Measurements from ENCODE around the gene EML6.

The EML6 gene

GRCh38 chr2:54908591-54908990, 185.1 kb downstream of the EML6 start:
- H3K4me1 ChIP-seq (ENCODE audit: insufficient read depth, low read length) = no peaks in the 10 kb centered on the region
- H3K4me3 ChIP-seq (ENCODE audit: low read depth in 1 of 2, low read length in 2 of 2) = no peak overlapping the region
- H3K27me3 ChIP-seq (ENCODE audit: control insufficient read depth in 1 of 2, insufficient read depth in 2 of 2, low read length in 2 of 2) = no peaks in the 10 kb centered on the region
- H3K9ac ChIP-seq (ENCODE audit: low read length) = no peak overlapping the region
- H3K36me3 ChIP-seq (ENCODE audit: insufficient read depth, low read length) = no peaks in the 10 kb centered on the region
- H3K9me3 ChIP-seq (ENCODE audit: low read length) = no peaks in the 10 kb centered on the region
- no peak overlapping the region for H3K27ac ChIP-seq (ENCODE audit: low read depth, low read length)

- Histone ChIP-seq H3K9ac (ENCODE audit: low read length) (no peak overlapping the region), H3K27ac (ENCODE audit: low read depth, low read length) (no peak overlapping the region), H3K4me1 (ENCODE audit: insufficient read depth, low read length) (no peaks in the 10 kb centered on the region)
Observed at GRCh38 chr2:54909001-54909400, 185.5 kb downstream of the EML6 start.

GRCh38 chr2:54912305-54912704, 188.8 kb downstream of the EML6 start:
- H3K27ac ChIP-seq (ENCODE audit: low read depth, low read length) = no peak overlapping the region
- no peak overlapping the region for H3K9ac ChIP-seq (ENCODE audit: low read length)
- no peak overlapping the region for H3K4me3 ChIP-seq (ENCODE audit: low read depth in 1 of 2, low read length in 2 of 2)

More at GRCh38 chr2:54909001-54909400, 185.5 kb downstream of the EML6 start:
- no peak overlapping the region for H3K4me3 ChIP-seq (ENCODE audit: low read depth in 1 of 2, low read length in 2 of 2)
- H3K27me3 ChIP-seq (ENCODE audit: control insufficient read depth in 1 of 2, insufficient read depth in 2 of 2, low read length in 2 of 2) = no peaks in the 10 kb centered on the region
- H3K36me3 ChIP-seq (ENCODE audit: insufficient read depth, low read length) = no peaks in the 10 kb centered on the region
- no peaks in the 10 kb centered on the region for H3K9me3 ChIP-seq (ENCODE audit: low read length)

GRCh38 chr2:54912893-54913292, 189.4 kb downstream of the EML6 start:
- no peak overlapping the region for H3K27ac ChIP-seq (ENCODE audit: low read depth, low read length)
- H3K9ac ChIP-seq (ENCODE audit: low read length) = no peak overlapping the region
- no peak overlapping the region for H3K4me3 ChIP-seq (ENCODE audit: low read depth in 1 of 2, low read length in 2 of 2)
- no peaks in the 10 kb centered on the region for H3K4me1 ChIP-seq (ENCODE audit: insufficient read depth, low read length)
- no peaks in the 10 kb centered on the region for H3K36me3 ChIP-seq (ENCODE audit: insufficient read depth, low read length)
- H3K27me3 ChIP-seq (ENCODE audit: control insufficient read depth in 1 of 2, insufficient read depth in 2 of 2, low read length in 2 of 2) = no peaks in the 10 kb centered on the region
- H3K9me3 ChIP-seq (ENCODE audit: low read length) = no peaks in the 10 kb centered on the region

More at GRCh38 chr2:54912305-54912704, 188.8 kb downstream of the EML6 start:
- Histone ChIP-seq H3K4me1 (ENCODE audit: insufficient read depth, low read length) (no peaks in the 10 kb centered on the region), H3K36me3 (ENCODE audit: insufficient read depth, low read length) (no peaks in the 10 kb centered on the region), H3K9me3 (ENCODE audit: low read length) (no peaks in the 10 kb centered on the region), H3K27me3 (ENCODE audit: control insufficient read depth in 1 of 2, insufficient read depth in 2 of 2, low read length in 2 of 2) (no peaks in the 10 kb centered on the region)

- H3K9me3 ChIP-seq (ENCODE audit: low read length) = no peaks in the 10 kb centered on the region
- no peak overlapping the region for H3K4me3 ChIP-seq (ENCODE audit: low read depth in 1 of 2, low read length in 2 of 2)
- H3K9ac ChIP-seq (ENCODE audit: low read length) = no peak overlapping the region
- no peaks in the 10 kb centered on the region for H3K4me1 ChIP-seq (ENCODE audit: insufficient read depth, low read length)
- no peaks in the 10 kb centered on the region for H3K36me3 ChIP-seq (ENCODE audit: insufficient read depth, low read length)
- no peak overlapping the region for H3K27ac ChIP-seq (ENCODE audit: low read depth, low read length)
- H3K27me3 ChIP-seq (ENCODE audit: control insufficient read depth in 1 of 2, insufficient read depth in 2 of 2, low read length in 2 of 2) = no peaks in the 10 kb centered on the region
Observed at GRCh38 chr2:54914637-54915036, 191.2 kb downstream of the EML6 start.

GRCh38 chr2:54915101-54915500, 191.6 kb downstream of the EML6 start:
- Histone ChIP-seq H3K27ac (ENCODE audit: low read depth, low read length) (no peak overlapping the region), H3K4me1 (ENCODE audit: insufficient read depth, low read length) (no peaks in the 10 kb centered on the region), H3K27me3 (ENCODE audit: control insufficient read depth in 1 of 2, insufficient read depth in 2 of 2, low read length in 2 of 2) (no peaks in the 10 kb centered on the region), H3K9ac (ENCODE audit: low read length) (no peak overlapping the region), H3K4me3 (ENCODE audit: low read depth in 1 of 2, low read length in 2 of 2) (no peak overlapping the region), H3K9me3 (ENCODE audit: low read length) (no peaks in the 10 kb centered on the region), H3K36me3 (ENCODE audit: insufficient read depth, low read length) (no peaks in the 10 kb centered on the region)

- Histone ChIP-seq H3K4me1 (ENCODE audit: insufficient read depth, low read length) (no peaks in the 10 kb centered on the region), H3K27ac (ENCODE audit: low read depth, low read length) (no peak overlapping the region), H3K4me3 (ENCODE audit: low read depth in 1 of 2, low read length in 2 of 2) (no peak overlapping the region), H3K27me3 (ENCODE audit: control insufficient read depth in 1 of 2, insufficient read depth in 2 of 2, low read length in 2 of 2) (no peaks in the 10 kb centered on the region), H3K9me3 (ENCODE audit: low read length) (no peaks in the 10 kb centered on the region), H3K36me3 (ENCODE audit: insufficient read depth, low read length) (no peaks in the 10 kb centered on the region), H3K9ac (ENCODE audit: low read length) (no peak overlapping the region)
Observed at GRCh38 chr2:54916637-54917036, 193.2 kb downstream of the EML6 start.

GRCh38 chr2:54918647-54919280, 195.3 kb downstream of the EML6 start:
- Histone ChIP-seq H3K9ac (ENCODE audit: low read length) (no peak overlapping the region), H3K36me3 (ENCODE audit: insufficient read depth, low read length) (no peaks in the 10 kb centered on the region), H3K4me3 (ENCODE audit: low read depth in 1 of 2, low read length in 2 of 2) (no peak overlapping the region), H3K27ac (ENCODE audit: low read depth, low read length) (no peak overlapping the region), H3K27me3 (ENCODE audit: control insufficient read depth in 1 of 2, insufficient read depth in 2 of 2, low read length in 2 of 2) (no peaks in the 10 kb centered on the region), H3K4me1 (ENCODE audit: insufficient read depth, low read length) (no peaks in the 10 kb centered on the region), H3K9me3 (ENCODE audit: low read length) (no peaks in the 10 kb centered on the region)

- Histone ChIP-seq H3K36me3 (ENCODE audit: insufficient read depth, low read length) (no peaks in the 10 kb centered on the region), H3K9me3 (ENCODE audit: low read length) (no peaks in the 10 kb centered on the region), H3K4me3 (ENCODE audit: low read depth in 1 of 2, low read length in 2 of 2) (no peak overlapping the region), H3K4me1 (ENCODE audit: insufficient read depth, low read length) (no peaks in the 10 kb centered on the region), H3K9ac (ENCODE audit: low read length) (no peak overlapping the region), H3K27me3 (ENCODE audit: control insufficient read depth in 1 of 2, insufficient read depth in 2 of 2, low read length in 2 of 2) (no peaks in the 10 kb centered on the region), H3K27ac (ENCODE audit: low read depth, low read length) (no peak overlapping the region)
Observed at GRCh38 chr2:54920660-54921059, 197.2 kb downstream of the EML6 start.

- Histone ChIP-seq H3K9ac (ENCODE audit: low read length) (no peak overlapping the region), H3K27me3 (ENCODE audit: control insufficient read depth in 1 of 2, insufficient read depth in 2 of 2, low read length in 2 of 2) (no peaks in the 10 kb centered on the region), H3K36me3 (ENCODE audit: insufficient read depth, low read length) (no peaks in the 10 kb centered on the region), H3K4me1 (ENCODE audit: insufficient read depth, low read length) (no peaks in the 10 kb centered on the region), H3K4me3 (ENCODE audit: low read depth in 1 of 2, low read length in 2 of 2) (no peak overlapping the region), H3K9me3 (ENCODE audit: low read length) (no peaks in the 10 kb centered on the region), H3K27ac (ENCODE audit: low read depth, low read length) (no peak overlapping the region)
Observed at GRCh38 chr2:54924121-54924520, 200.7 kb downstream of the EML6 start.

GRCh38 chr2:54925022-54925421, 201.6 kb downstream of the EML6 start:
- H3K9ac ChIP-seq (ENCODE audit: low read length) = no peak overlapping the region

GRCh38 chr2:54927085-54927750, 203.8 kb downstream of the EML6 start:
- Histone ChIP-seq H3K4me3 (ENCODE audit: low read depth in 1 of 2, low read length in 2 of 2) (no peak overlapping the region), H3K27ac (ENCODE audit: low read depth, low read length) (no peak overlapping the region), H3K27me3 (ENCODE audit: control insufficient read depth in 1 of 2, insufficient read depth in 2 of 2, low read length in 2 of 2) (no peaks in the 10 kb centered on the region)

More at GRCh38 chr2:54925022-54925421, 201.6 kb downstream of the EML6 start:
- Histone ChIP-seq H3K27ac (ENCODE audit: low read depth, low read length) (no peak overlapping the region), H3K36me3 (ENCODE audit: insufficient read depth, low read length) (no peaks in the 10 kb centered on the region), H3K9me3 (ENCODE audit: low read length) (no peaks in the 10 kb centered on the region), H3K4me3 (ENCODE audit: low read depth in 1 of 2, low read length in 2 of 2) (no peak overlapping the region), H3K27me3 (ENCODE audit: control insufficient read depth in 1 of 2, insufficient read depth in 2 of 2, low read length in 2 of 2) (no peaks in the 10 kb centered on the region), H3K4me1 (ENCODE audit: insufficient read depth, low read length) (no peaks in the 10 kb centered on the region)

More at GRCh38 chr2:54927085-54927750, 203.8 kb downstream of the EML6 start:
- H3K4me1 ChIP-seq (ENCODE audit: insufficient read depth, low read length) = no peaks in the 10 kb centered on the region
- H3K36me3 ChIP-seq (ENCODE audit: insufficient read depth, low read length) = no peaks in the 10 kb centered on the region
- no peak overlapping the region for H3K9ac ChIP-seq (ENCODE audit: low read length)
- no peaks in the 10 kb centered on the region for H3K9me3 ChIP-seq (ENCODE audit: low read length)
